Large intestine (tissue), 3 donors: ENCODE results near the gene LY6G6C. TPM values are rescaled to one million over a fixed set of nuclear protein-coding genes. Genes with fewer than 3 reads are reported as not detected.

Source experiments
- DNase-seq, 2 donors: peaks; one replicate each; pipeline versions ENCODE4 v3.0.0 to v3.0.0-alpha.2; 2013
- H3K27ac ChIP-seq: one replicate; pipeline ENCODE4 v1.5.1; 2013; ENCODE audit warnings: low read length
- H3K27me3 ChIP-seq: 2 replicates; pipeline ENCODE4 v1.6.1; 2013; ENCODE audit warnings: low read length; ENCODE audit not compliant: control insufficient read depth, insufficient read depth
- H3K36me3 ChIP-seq: 2 replicates; pipeline ENCODE4 v1.6.1; 2013; ENCODE audit warnings: low read length; ENCODE audit not compliant: control insufficient read depth, insufficient read depth
- H3K4me1 ChIP-seq: one replicate; pipeline ENCODE4 v1.6.1; 2013; ENCODE audit warnings: low read length; ENCODE audit not compliant: control insufficient read depth, insufficient read depth
- H3K4me3 ChIP-seq: one replicate; pipeline ENCODE4 v1.5.1; 2013; ENCODE audit warnings: low read length
- H3K9me3 ChIP-seq: one replicate; pipeline ENCODE4 v1.6.1; 2013; ENCODE audit warnings: mild to moderate bottlenecking, low read depth, low read length, moderate library complexity; ENCODE audit not compliant: control insufficient read depth
- WGBS: methylation state at CpG from one replicate; pipeline ENCODE4 v1.1.5; 2013; ENCODE audit warnings: low lambda C conversion rate; ENCODE audit not compliant: insufficient coverage; 5-methylcytosine and 5-hydroxymethylcytosine counted together
- polyA plus RNA-seq: library from polyadenylated mRNA; unstranded; fragments of 120-200 nt; gene quantifications from one replicate; pipeline ENCODE4 v1.2.1, GENCODE V29; 2013

Gene LY6G6C
- polyA plus RNA-seq, 1 donor, result 0.25 TPM

GRCh38 chr6:31725502-31726350 is 4.2 kb upstream of the LY6G6C start:
- H3K36me3 ChIP-seq, result peaks cover 32% of the 10 kb centered on the region
- peaks cover 18% of the 10 kb centered on the region for H3K4me1 ChIP-seq
- H3K27me3 ChIP-seq, result no peaks in the 10 kb centered on the region
- no CpG with 5 or more reads among the region's 12 CpGs for WGBS
- no peak for DNase-seq
- H3K9me3 ChIP-seq, result peaks cover 2% of the 10 kb centered on the region
- H3K4me3 ChIP-seq, result no peak overlapping the region
- H3K27ac ChIP-seq, result no peak overlapping the region

- no peak for DNase-seq
- Histone ChIP-seq H3K4me3 (no peak overlapping the region), H3K9me3 (peaks cover 2% of the 10 kb centered on the region), H3K27ac (no peak overlapping the region), H3K4me1 (peaks cover 15% of the 10 kb centered on the region), H3K27me3 (no peaks in the 10 kb centered on the region), H3K36me3 (peaks cover 27% of the 10 kb centered on the region)
- WGBS, result 93% methylated on average over 4 of the region's 25 CpGs
Measured at GRCh38 chr6:31723980-31724691, 2.6 kb upstream of the LY6G6C start.

- DNase-seq, result no peak
- H3K9me3 ChIP-seq, result peaks cover 2% of the 10 kb centered on the region
- H3K36me3 ChIP-seq, result peaks cover 27% of the 10 kb centered on the region
- peaks cover 16% of the 10 kb centered on the region for H3K4me1 ChIP-seq
- H3K4me3 ChIP-seq, result no peak within 1 kb of the TSS
- no peaks in the 10 kb centered on the region for H3K27me3 ChIP-seq
- 67% methylated on average over 1 of the region's 46 CpGs for WGBS
- H3K27ac ChIP-seq, result no peak within 1 kb of the TSS
Measured at GRCh38 chr6:31723245-31723979, 1.9 kb upstream of the LY6G6C start, which contains the start of gene MPIG6B. TSS of gene MPIG6B (plus strand) at chr6:31723373. CDS start at chr6:31723384, 11 bp downstream.

GRCh38 chr6:31722173-31722572 is 627 bp upstream of the LY6G6C start:
- Histone ChIP-seq H3K27ac (no peak overlapping the region), H3K27me3 (no peaks in the 10 kb centered on the region), H3K4me3 (no peak overlapping the region), H3K4me1 (peaks cover 10% of the 10 kb centered on the region), H3K36me3 (peaks cover 18% of the 10 kb centered on the region), H3K9me3 (peaks cover 2% of the 10 kb centered on the region)
- DNase-seq, result no peak
- WGBS, result no CpG with 5 or more reads among the region's 3 CpGs

GRCh38 chr6:31720196-31720770 is 1.3 kb downstream of the LY6G6C start:
- Histone ChIP-seq H3K9me3 (peaks cover 2% of the 10 kb centered on the region), H3K4me1 (peaks cover 7% of the 10 kb centered on the region), H3K36me3 (no peaks in the 10 kb centered on the region), H3K4me3 (no peak overlapping the region), H3K27me3 (no peaks in the 10 kb centered on the region), H3K27ac (no peak overlapping the region)
- 50% methylated on average over 1 of the region's 5 CpGs for WGBS
- no peak for DNase-seq

GRCh38 chr6:31719001-31719400 is 2.5 kb downstream of the LY6G6C start:
- Histone ChIP-seq H3K4me1 (peaks cover 16% of the 10 kb centered on the region), H3K9me3 (peaks cover 2% of the 10 kb centered on the region), H3K27me3 (no peaks in the 10 kb centered on the region), H3K4me3 (no peak overlapping the region), H3K27ac (no peak overlapping the region), H3K36me3 (no peaks in the 10 kb centered on the region)
- no peak for DNase-seq
- no CpG with 5 or more reads among the region's 6 CpGs for WGBS

GRCh38 chr6:31718265-31718664 is 3.3 kb downstream of the LY6G6C start:
- Histone ChIP-seq H3K27ac (no peak overlapping the region), H3K36me3 (no peaks in the 10 kb centered on the region), H3K4me1 (peaks cover 24% of the 10 kb centered on the region), H3K9me3 (no peaks in the 10 kb centered on the region), H3K27me3 (no peaks in the 10 kb centered on the region), H3K4me3 (no peak overlapping the region)
- no CpG with 5 or more reads among the region's 1 CpG for WGBS
- peak in 1 of 2 donors; percentile 78 for DNase-seq

GRCh38 chr6:31717499-31718222 is 3.9 kb downstream of the LY6G6C start:
- H3K36me3 ChIP-seq, result no peaks in the 10 kb centered on the region
- DNase-seq, result peak in 1 of 2 donors; percentile 15
- no CpG with 5 or more reads among the region's 10 CpGs for WGBS
- no peaks in the 10 kb centered on the region for H3K27me3 ChIP-seq
- H3K27ac ChIP-seq, result no peak overlapping the region
- peaks cover 26% of the 10 kb centered on the region for H3K4me1 ChIP-seq
- no peaks in the 10 kb centered on the region for H3K9me3 ChIP-seq
- no peak overlapping the region for H3K4me3 ChIP-seq

GRCh38 chr6:31715022-31715958 is 6.3 kb downstream of the LY6G6C start, which contains the start of gene LY6G6D:
TSS of gene LY6G6D (plus strand) at chr6:31715348. CDS start at chr6:31715356, 8 bp downstream.
- no peak for DNase-seq
- H3K27ac ChIP-seq, result peak within 1 kb of the TSS; percentile 53

More at GRCh38 chr6:31715022-31715958, 6.3 kb downstream of the LY6G6C start, which contains the start of gene LY6G6D:
- H3K36me3 ChIP-seq, result no peaks in the 10 kb centered on the region
- no peak within 1 kb of the TSS for H3K4me3 ChIP-seq
- no peaks in the 10 kb centered on the region for H3K27me3 ChIP-seq
- WGBS, result no CpG with 5 or more reads among the region's 16 CpGs
- H3K4me1 ChIP-seq, result peaks cover 26% of the 10 kb centered on the region
- H3K9me3 ChIP-seq, result no peaks in the 10 kb centered on the region
